IMR-90 (cell line): ENCODE measurements around the gene TRIO.

Experiments
- RFX5 ChIP-seq: IDR thresholded peaks from 2 replicates; pipeline ENCODE4 v1.8.0; 2012; ENCODE audit warnings: low read depth, mild to moderate bottlenecking, low read length, moderate library complexity
- TF ChIP-seq, protein P1 (sequence below): conservative IDR thresholded peaks from 2 replicates; pipeline ENCODE4 v1.5.1; 2012; ENCODE audit warnings: mild to moderate bottlenecking, low read depth, low read length, improper control_type of control experiment

- TF ChIP-seq, protein P1, sequence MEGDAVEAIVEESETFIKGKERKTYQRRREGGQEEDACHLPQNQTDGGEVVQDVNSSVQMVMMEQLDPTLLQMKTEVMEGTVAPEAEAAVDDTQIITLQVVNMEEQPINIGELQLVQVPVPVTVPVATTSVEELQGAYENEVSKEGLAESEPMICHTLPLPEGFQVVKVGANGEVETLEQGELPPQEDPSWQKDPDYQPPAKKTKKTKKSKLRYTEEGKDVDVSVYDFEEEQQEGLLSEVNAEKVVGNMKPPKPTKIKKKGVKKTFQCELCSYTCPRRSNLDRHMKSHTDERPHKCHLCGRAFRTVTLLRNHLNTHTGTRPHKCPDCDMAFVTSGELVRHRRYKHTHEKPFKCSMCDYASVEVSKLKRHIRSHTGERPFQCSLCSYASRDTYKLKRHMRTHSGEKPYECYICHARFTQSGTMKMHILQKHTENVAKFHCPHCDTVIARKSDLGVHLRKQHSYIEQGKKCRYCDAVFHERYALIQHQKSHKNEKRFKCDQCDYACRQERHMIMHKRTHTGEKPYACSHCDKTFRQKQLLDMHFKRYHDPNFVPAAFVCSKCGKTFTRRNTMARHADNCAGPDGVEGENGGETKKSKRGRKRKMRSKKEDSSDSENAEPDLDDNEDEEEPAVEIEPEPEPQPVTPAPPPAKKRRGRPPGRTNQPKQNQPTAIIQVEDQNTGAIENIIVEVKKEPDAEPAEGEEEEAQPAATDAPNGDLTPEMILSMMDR: no peak
- no peak for TF ChIP-seq RFX5
Observed at GRCh38 chr5:14450018-14450524, 306.9 kb downstream of the TRIO start.
